GM19023 (cell line): Measurements from ENCODE around the gene NFIX.

Experiments
- ATAC-seq: cut with Tn5 transposase; IDR thresholded peaks from one replicate; pipeline ENCODE4 v1.9.1; 2021; ENCODE audit warnings: mild to moderate bottlenecking, moderate library complexity; ENCODE audit not compliant: unreplicated experiment

NFIX gene

GRCh38 chr19:13006431-13007281 lies 11.4 kb downstream of the NFIX start:
- no peak for ATAC-seq

GRCh38 chr19:13007292-13008045 lies 12.2 kb downstream of the NFIX start:
- no peak for ATAC-seq

GRCh38 chr19:13008926-13009787 lies 13.9 kb downstream of the NFIX start:
- ATAC-seq = no peak

- ATAC-seq = no peak
These were observed 15.0 kb downstream of the NFIX start for GRCh38 chr19:13010038-13010991.

GRCh38 chr19:13010992-13011652 lies 15.8 kb downstream of the NFIX start:
- ATAC-seq = no peak

- no peak for ATAC-seq
These were observed 16.5 kb downstream of the NFIX start for GRCh38 chr19:13011653-13012389.

- no peak for ATAC-seq
These were observed 17.1 kb downstream of the NFIX start for GRCh38 chr19:13012390-13012689.

GRCh38 chr19:13012690-13013608 lies 17.7 kb downstream of the NFIX start:
- no peak for ATAC-seq

GRCh38 chr19:13013649-13014048 lies 18.4 kb downstream of the NFIX start:
- ATAC-seq = no peak

GRCh38 chr19:13014101-13014920 lies 19.0 kb downstream of the NFIX start:
- ATAC-seq = no peak

GRCh38 chr19:13014921-13015280 lies 19.6 kb downstream of the NFIX start:
- no peak for ATAC-seq

- ATAC-seq = no peak
These were observed 20.3 kb downstream of the NFIX start for GRCh38 chr19:13015361-13016223.

GRCh38 chr19:13016245-13016627 lies 21.0 kb downstream of the NFIX start:
- ATAC-seq = no peak

- no peak for ATAC-seq
These were observed 21.5 kb downstream of the NFIX start for GRCh38 chr19:13016628-13017305.

GRCh38 chr19:13017306-13018034 lies 22.2 kb downstream of the NFIX start:
- ATAC-seq = no peak
